ENCODE results near the gene ADAMTS10. TPM values are rescaled to one million over a fixed set of nuclear protein-coding genes. Genes with fewer than 3 reads are reported as not detected.

The ADAMTS10 gene
- total and polyA plus RNA-seq, 2 of the 8 experiments (the other 6 are each of a cell fraction or from before 2014, with no cell fraction given) = 6.9 to 17.4 TPM

- no peak overlapping the region for H2AK5ac ChIP-seq (ENCODE audit: low read depth, low read length)
- H2BK20ac ChIP-seq (ENCODE audit: low read length) = no peak overlapping the region
- no peak for DNase-seq (ENCODE audit: low read depth in 1 of 2, low spot score in 2 of 2)
- no peaks in the 10 kb centered on the region for H3K9me3 ChIP-seq (ENCODE audit: insufficient read depth in 2 of 2, low read depth in 1 of 2, low read length in 1 of 2)
- no peak overlapping the region for H2BK5ac ChIP-seq (ENCODE audit: low read depth, low read length)
- H3K56ac ChIP-seq (replicated peaks; ENCODE audit: insufficient read length, low read depth, low read length) = no peak overlapping the region
- no peak overlapping the region for H4K8ac ChIP-seq (ENCODE audit: extremely low read depth, insufficient read depth, low read length)
- H3K18ac ChIP-seq (ENCODE audit: extremely low read depth, low read length) = no peak overlapping the region
- H3K27me3 ChIP-seq (replicated peaks in 1 of 4; ENCODE audit: control insufficient read depth in 3 of 4, extremely low read depth in 1 of 4, insufficient read depth in 3 of 4, low read length in 3 of 4) = no peaks in the 10 kb centered on the region
- peaks cover 0 to 6% (median 1%) of the 10 kb centered on the region in 4 experiments; a peak in 2 of 7 replicates for H3K4me1 ChIP-seq (replicated peaks in 1 of 4; ENCODE audit: control insufficient read depth in 3 of 4, insufficient read depth in 4 of 4, low read length in 3 of 4)
- H3K23ac ChIP-seq (ENCODE audit: insufficient read length) = no peak overlapping the region
- H3K4ac ChIP-seq (replicated peaks; ENCODE audit: insufficient read length, low read depth, low read length) = no peak overlapping the region
- no peak overlapping the region for H3K9ac ChIP-seq (replicated peaks in 1 of 4; ENCODE audit: extremely low read depth in 1 of 4, low read depth in 3 of 4, low read length in 3 of 4)
- H4K20me1 ChIP-seq (replicated peaks in 1 of 2; ENCODE audit: control insufficient read depth in 1 of 2, insufficient read depth in 2 of 2, low read length in 2 of 2) = no peaks in the 10 kb centered on the region
- H2AFZ ChIP-seq (ENCODE audit: low read length) = no peak overlapping the region
- WGBS, 2 experiments (ENCODE audit: extremely low coverage in 1 of 2, insufficient coverage in 1 of 2, insufficient read length in 1 of 2, insufficient replicate concordance in 2 of 2, low coverage in 1 of 2, low lambda C conversion rate in 2 of 2, missing lambda C conversion rate in 1 of 2) = 96% methylated on average over 7 of the region's 7 CpGs; no CpG with 5 or more reads in 1 of the 2 experiments
- H2BK15ac ChIP-seq (ENCODE audit: low read length) = no peak overlapping the region
- H4K91ac ChIP-seq (replicated peaks; ENCODE audit: insufficient read length, low read length) = no peak overlapping the region
- H4K5ac ChIP-seq (ENCODE audit: insufficient read length, low read depth, low read length) = no peak overlapping the region
- POLR2A ChIA-PET (ENCODE audit: partially characterized antibody) = no interaction called here
- no peak overlapping the region for H3K4me3 ChIP-seq (ENCODE audit: extremely low read depth in 1 of 4, insufficient read depth in 2 of 4, low read depth in 3 of 4, low read length in 4 of 4)
- H3K79me2 ChIP-seq (ENCODE audit: control insufficient read depth in 1 of 2, insufficient read depth in 2 of 2, low read length in 2 of 2) = no peaks in the 10 kb centered on the region
- H3K79me1 ChIP-seq (ENCODE audit: low read depth, low read length) = no peaks in the 10 kb centered on the region; the same call in 1 of the 2 replicates
- no peak for TF ChIP-seq SIX5 (IDR thresholded peaks at IDR 0.05; ENCODE audit: low read depth, low read length)
- no peak for TF ChIP-seq NRF1 (IDR thresholded peaks at IDR 0.05; ENCODE audit: low read depth, low read length)
- no peak for TF ChIP-seq SP4 (IDR thresholded peaks at IDR 0.05; ENCODE audit: low read length)
- TF ChIP-seq POU5F1 (IDR thresholded peaks at IDR 0.05; ENCODE audit: low read depth, low read length) = no peak
- no peak for TF ChIP-seq ASH2L (IDR thresholded peaks at IDR 0.05; ENCODE audit: low read length)
- TF ChIP-seq RXRA (IDR thresholded peaks at IDR 0.05; ENCODE audit: insufficient read depth, low read depth, low read length) = no peak
- no peak for TF ChIP-seq NANOG (IDR thresholded peaks at IDR 0.05; ENCODE audit: insufficient read depth, low read depth, low read length, poor library complexity, severe bottlenecking)
- TF ChIP-seq MAX (IDR thresholded peaks at IDR 0.05) = no peak
- no peak for TF ChIP-seq ZNF274 (IDR thresholded peaks at IDR 0.05; ENCODE audit: borderline replicate concordance, extremely low read depth, low read length)
- TF ChIP-seq CEBPB (IDR thresholded peaks at IDR 0.05; ENCODE audit: low read depth, low read length) = no peak
- no peak for TF ChIP-seq SAP30 (IDR thresholded peaks at IDR 0.05; ENCODE audit: insufficient read depth, insufficient replicate concordance, low read length)
- no peak for TF ChIP-seq HDAC6 (IDR thresholded peaks at IDR 0.05; ENCODE audit: low read depth, low read length)
- peaks cover 5% of the 10 kb centered on the region; the same call in 1 of the 2 replicates for H3K23me2 ChIP-seq (ENCODE audit: low read depth, low read length)
- H3K36me3 ChIP-seq (ENCODE audit: control insufficient read depth in 2 of 4, insufficient read depth in 4 of 4, low read length in 3 of 4) = no peaks in the 10 kb centered on the region
- no peak overlapping the region for H3K27ac ChIP-seq (ENCODE audit: low read depth, low read length)
- no peak for FAIRE-seq
- CTCF ChIA-PET (ENCODE audit: partially characterized antibody) = interaction anchor here (0.6 kb wide), 1 partner anchor 15 kb away, joined by 6 read pairs; no protein-coding TSS in a partner anchor
- H2BK120ac ChIP-seq (replicated peaks; ENCODE audit: low read depth, low read length) = no peak overlapping the region
- no peak overlapping the region for H3K4me2 ChIP-seq (ENCODE audit: insufficient read depth in 1 of 2, low read depth in 2 of 2, low read length in 2 of 2)
- no peak overlapping the region for H3K14ac ChIP-seq (ENCODE audit: insufficient read length)
- H2BK12ac ChIP-seq (ENCODE audit: low read depth, low read length) = no peak overlapping the region
These were observed 37.2 kb downstream of the ADAMTS10 start for GRCh38 chr19:8573316-8573715.
